Stimulated activated CD4-positive, alpha-beta T cell treated with anti-CD3 and anti-CD28 coated beads, Interleukin-15, amount 100 ng/mL, for 24 hours (primary cell): ENCODE measurements around the gene SLC10A3.

Experiments
- DNase-seq: peaks from one replicate; pipeline ENCODE4 v3.0.0-alpha.2; 2020

Gene SLC10A3

DNA sequence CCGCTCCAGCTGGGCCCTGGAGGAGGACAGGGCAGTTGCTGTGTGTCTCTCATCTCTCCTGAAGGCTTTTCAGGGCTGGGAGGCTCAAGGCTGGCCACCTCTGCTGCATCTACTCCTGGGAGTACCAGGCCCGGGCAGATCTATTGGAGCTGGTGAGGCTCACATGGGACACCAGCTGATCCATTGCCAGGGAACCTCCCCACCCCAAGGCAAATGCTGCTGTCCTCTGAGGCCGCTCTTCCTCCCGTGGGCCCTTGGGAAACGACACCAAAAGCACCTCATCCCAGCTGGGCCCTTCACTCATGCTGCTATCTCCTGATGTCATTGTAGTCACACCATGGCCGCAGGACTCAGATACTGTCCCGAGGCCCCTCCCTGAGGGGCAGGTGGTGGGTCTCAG, 7.6 kb downstream of the SLC10A3 start:
- DNase-seq, result no peak

- DNase-seq, result no peak
These were observed 8.4 kb downstream of the SLC10A3 start for GRCh38 chrX:154481911-154482601.

- DNase-seq, result no peak
These were observed 9.2 kb downstream of the SLC10A3 start for GRCh38 chrX:154481195-154481594.

GRCh38 chrX:154478728-154479622, 11.5 kb downstream of the SLC10A3 start, which contains the start of gene LAGE3:
Gene LAGE3, minus strand, starts transcription at chrX:154479281. Its CDS starts 366 bp downstream, at chrX:154478915.
- DNase-seq, result peak; percentile 95

- no peak for DNase-seq
These were observed 12.4 kb downstream of the SLC10A3 start for GRCh38 chrX:154477891-154478477.

- no peak for DNase-seq
These were observed 13.6 kb downstream of the SLC10A3 start for GRCh38 chrX:154476821-154477220.

- DNase-seq, result no peak
These were observed 16.7 kb downstream of the SLC10A3 start for GRCh38 chrX:154473683-154474082.

DNA sequence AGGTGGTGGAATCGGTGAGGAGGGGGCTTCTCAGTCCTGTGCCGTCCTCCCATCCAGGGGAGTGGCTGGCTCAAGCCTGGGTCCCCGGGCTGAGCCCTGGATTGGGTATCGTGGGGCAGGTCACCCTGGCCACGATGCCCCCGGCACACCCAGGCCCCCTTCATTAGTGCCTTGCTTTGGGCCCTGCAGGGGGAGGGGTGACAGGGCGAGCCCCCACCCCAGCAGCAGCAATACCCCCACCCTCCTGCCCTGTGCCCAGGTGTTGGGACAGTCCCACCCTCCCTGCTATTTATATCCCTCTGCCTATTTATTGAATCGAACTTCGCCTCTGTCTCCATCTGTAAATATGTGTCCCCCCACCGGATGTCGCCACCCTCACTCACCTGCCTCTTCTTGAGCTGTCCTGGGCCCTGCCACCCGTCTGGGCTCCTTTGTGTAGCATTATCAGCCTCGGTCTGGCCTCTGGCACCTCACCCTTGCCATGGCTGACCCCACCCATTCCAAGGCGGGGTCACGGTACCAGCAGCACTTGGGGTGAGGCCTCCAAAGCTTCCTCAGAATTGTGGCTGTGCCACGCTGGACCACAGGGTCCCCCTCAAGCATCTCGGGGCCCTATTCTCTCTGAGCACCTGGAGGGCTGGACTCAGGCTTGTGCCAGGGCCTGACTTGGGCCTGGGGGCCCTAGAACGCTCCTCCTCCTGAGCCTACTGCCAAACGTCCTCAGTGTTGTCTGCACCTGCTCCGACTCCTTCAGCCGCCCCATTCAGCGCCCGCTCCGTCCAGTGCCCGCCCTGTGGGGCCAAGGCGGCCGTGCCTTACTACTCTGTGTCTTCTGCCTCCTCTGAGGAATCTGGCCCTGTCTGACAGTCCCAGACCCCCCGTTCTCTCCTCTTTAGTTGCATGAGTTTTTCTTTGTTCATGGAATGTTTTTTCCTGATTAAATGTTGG, 17.5 kb downstream of the SLC10A3 start:
- no peak for DNase-seq

GRCh38 chrX:154471839-154472684, 18.4 kb downstream of the SLC10A3 start:
- no peak for DNase-seq

DNA sequence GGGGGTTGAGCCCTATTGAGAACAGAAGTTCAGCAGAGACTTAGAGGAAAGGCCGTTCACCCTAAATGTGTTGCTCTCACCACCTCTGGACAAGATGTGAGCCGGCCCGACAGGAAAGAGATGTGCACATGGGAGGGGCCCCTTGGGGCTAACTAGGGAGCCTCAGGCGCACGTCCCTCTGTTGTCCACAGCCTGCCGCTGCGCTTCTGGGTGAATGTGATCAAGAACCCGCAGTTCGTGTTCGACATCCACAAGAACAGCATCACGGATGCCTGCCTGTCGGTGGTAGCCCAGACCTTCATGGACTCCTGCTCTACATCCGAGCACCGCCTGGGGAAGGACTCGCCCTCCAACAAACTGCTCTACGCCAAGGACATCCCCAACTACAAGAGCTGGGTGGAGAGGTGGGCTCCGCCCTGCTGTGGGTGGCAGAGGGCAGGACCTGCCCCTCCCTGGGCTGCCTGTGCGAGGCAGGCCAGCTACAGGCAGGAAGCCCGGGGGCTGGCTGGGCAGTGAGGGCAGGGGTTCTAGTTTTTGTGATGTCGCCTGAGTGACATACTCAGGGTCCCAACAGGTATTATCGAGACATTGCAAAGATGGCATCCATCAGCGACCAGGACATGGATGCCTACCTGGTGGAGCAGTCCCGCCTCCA, 19.4 kb downstream of the SLC10A3 start:
- no peak for DNase-seq

DNA sequence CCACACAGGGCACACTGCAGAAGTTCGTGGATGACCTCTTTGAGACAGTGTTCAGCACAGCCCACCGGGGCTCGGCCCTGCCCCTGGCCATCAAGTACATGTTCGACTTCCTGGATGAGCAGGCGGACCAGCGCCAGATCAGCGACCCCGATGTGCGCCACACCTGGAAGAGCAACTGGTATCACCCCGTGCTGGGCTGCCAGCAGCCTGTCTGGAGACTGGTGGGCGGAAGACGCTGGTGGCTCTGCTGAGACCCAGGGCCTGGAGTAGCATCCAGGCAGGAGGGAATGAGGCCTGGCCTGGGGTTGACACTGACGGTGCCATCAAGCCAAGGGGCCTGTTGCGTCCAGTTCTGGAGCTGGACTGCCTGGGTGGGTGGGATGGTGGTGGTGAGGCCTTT, 20.0 kb downstream of the SLC10A3 start:
- no peak for DNase-seq

DNA sequence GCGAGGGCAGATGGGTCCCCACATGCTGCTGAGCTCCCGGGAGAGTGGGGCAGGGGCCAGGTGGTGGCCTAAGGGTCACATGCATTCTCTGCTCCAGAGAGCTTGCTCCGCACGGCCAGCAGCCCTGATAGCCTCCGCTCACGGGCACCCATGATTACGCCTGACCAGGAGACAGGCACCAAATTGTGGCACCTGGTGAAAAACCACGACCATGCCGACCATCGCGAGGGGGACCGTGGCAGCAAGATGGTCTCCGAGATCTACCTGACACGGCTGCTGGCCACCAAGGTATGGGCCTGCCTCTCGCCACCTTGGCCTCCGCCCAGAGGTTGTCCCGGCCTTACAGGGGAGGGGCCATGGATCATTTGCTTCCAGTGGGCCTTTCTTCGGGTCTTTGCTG, 20.5 kb downstream of the SLC10A3 start:
- DNase-seq, result no peak

DNA sequence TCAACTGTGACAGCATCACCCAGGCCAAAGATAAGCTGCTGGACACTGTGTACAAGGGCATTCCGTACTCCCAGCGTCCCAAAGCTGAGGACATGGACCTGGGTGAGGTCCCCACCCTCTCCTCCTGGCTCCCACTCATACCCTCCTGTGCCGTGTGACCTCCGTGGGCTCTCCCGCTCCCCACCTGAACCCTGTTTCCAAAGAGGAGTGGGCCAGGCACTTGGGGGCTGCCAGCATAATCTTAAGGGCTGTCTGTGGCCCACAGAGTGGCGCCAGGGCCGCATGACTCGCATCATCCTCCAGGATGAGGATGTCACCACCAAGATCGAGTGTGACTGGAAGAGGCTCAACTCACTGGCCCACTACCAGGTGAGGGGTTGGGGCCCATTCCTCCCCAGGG, 21.3 kb downstream of the SLC10A3 start:
- DNase-seq, result no peak

GRCh38 chrX:154468217-154468616, 22.2 kb downstream of the SLC10A3 start:
- DNase-seq, result no peak

- no peak for DNase-seq
These were observed 22.9 kb downstream of the SLC10A3 start for GRCh38 chrX:154467556-154467955.

GRCh38 chrX:154466907-154467306, 23.5 kb downstream of the SLC10A3 start:
- no peak for DNase-seq

- DNase-seq, result no peak
These were observed 24.4 kb downstream of the SLC10A3 start for GRCh38 chrX:154466036-154466435.

DNA sequence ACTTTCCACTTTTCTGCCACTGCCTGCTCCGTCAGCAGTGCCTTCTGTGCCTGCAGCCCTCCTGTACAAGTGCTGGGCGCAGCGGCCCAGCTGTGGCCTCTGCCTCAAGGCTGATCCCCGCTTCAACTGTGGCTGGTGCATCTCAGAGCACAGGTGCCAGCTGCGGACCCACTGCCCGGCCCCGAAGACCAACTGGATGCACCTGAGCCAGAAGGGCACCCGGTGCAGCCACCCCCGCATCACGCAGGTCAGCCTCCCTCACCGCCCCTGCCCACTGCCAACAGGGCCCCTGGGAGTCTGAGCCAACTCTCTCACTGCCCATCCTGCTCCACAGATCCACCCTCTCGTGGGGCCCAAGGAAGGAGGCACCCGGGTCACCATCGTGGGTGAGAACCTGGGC, 24.8 kb downstream of the SLC10A3 start:
- no peak for DNase-seq

DNA sequence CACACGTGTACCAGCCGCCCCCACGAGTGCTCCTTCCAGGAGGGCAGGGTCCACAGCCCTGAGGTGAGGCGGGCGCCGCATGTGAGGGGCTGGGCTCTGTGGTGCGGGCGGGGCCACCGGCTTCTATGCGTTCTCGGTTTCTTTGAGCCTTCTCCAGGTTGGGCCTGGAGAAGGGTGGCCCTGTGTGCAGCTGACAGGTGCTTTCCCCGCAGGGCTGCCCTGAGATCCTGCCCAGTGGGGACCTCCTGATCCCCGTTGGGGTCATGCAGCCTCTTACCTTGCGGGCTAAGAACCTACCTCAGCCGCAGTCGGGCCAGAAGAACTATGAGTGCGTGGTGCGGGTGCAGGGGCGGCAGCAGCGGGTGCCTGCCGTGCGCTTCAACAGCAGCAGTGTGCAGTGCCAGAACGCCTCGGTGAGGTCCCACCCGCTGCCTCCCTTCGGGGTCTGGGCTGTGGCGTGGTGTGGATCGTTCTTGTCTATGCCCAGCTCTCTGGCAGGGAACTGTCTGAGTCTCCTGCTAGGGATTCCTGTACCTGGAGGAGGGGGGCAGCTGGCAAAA, 25.5 kb downstream of the SLC10A3 start:
- no peak for DNase-seq

DNA sequence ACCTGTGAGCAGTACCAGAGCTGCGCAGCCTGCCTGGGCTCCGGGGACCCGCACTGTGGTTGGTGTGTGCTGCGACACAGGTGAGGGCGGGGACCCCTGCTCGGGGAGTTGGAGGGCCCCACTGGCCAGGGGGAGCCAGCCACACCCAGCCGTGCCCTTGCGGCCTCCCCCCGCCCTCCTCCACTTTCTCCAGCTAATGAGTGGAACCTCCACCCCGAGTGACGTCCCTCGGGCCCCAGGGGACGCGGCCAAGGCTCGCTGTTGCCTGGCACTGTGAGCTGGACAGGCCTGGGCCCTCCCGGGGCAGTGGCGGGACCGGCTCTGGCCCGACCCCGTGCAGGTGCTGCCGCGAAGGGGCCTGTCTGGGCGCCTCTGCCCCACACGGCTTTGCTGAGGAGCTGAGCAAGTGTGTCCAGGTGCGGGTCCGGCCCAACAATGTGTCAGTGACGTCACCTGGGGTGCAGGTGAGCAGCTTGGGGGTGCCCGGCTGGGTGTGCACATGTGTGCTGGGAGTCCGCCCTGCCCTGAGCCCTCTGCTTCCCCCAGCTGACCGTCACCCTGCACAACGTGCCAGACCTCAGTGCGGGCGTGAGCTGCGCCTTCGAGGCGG, 26.7 kb downstream of the SLC10A3 start:
- no peak for DNase-seq
